NCI-H2107 treated with DMSO at 0.1 percent for 48 hours (cell line): ENCODE measurements around the gene MDC1.
"Not testable (repeated sequence)": the region's sequence is repeated elsewhere in the genome, so short reads cannot be mapped to it uniquely, and the experiment has no call there.

ENCODE experiments used
- DNase-seq: peaks from one replicate; lab custom pipeline; 2025; ENCODE audit not compliant: unreplicated experiment; lab: John Stamatoyannopoulos, UW

The MDC1 gene

GRCh38 chr6:30717129-30717844 is at the start of gene MDC1:
MDC1 (minus strand) TSS chr6:30717281; CDS start chr6:30715175, 2,106 bp downstream.
- peak; percentile 94 for DNase-seq

GRCh38 chr6:30766461-30767157 is 49.5 kb upstream of the MDC1 start:
- DNase-seq, result no peak

- not testable (repeated sequence) for DNase-seq
Measured at GRCh38 chr6:30765495-30765894, 48.4 kb upstream of the MDC1 start.

- DNase-seq, result not testable (repeated sequence)
Measured at GRCh38 chr6:30764490-30765043, 47.5 kb upstream of the MDC1 start.

GRCh38 chr6:30763618-30764489 is 46.8 kb upstream of the MDC1 start:
- peak; percentile 3 for DNase-seq

GRCh38 chr6:30763155-30763617 is 46.1 kb upstream of the MDC1 start:
- no peak for DNase-seq

GRCh38 chr6:30761791-30762429 is 44.8 kb upstream of the MDC1 start:
- no peak for DNase-seq

GRCh38 chr6:30760549-30760948 is 43.5 kb upstream of the MDC1 start:
- no peak for DNase-seq

GRCh38 chr6:30759575-30760239 is 42.6 kb upstream of the MDC1 start:
- DNase-seq, result no peak

- no peak for DNase-seq
Measured at GRCh38 chr6:30757261-30757904, 40.3 kb upstream of the MDC1 start.

GRCh38 chr6:30756405-30757003 is 39.4 kb upstream of the MDC1 start:
- not testable (repeated sequence) for DNase-seq

- DNase-seq, result no peak
Measured at GRCh38 chr6:30754631-30755030, 37.5 kb upstream of the MDC1 start.

GRCh38 chr6:30752157-30752927 is 35.3 kb upstream of the MDC1 start:
- peak; percentile 28 for DNase-seq

- DNase-seq, result no peak
Measured at GRCh38 chr6:30750379-30750668, 33.2 kb upstream of the MDC1 start.

- no peak for DNase-seq
Measured at GRCh38 chr6:30749554-30750378, 32.7 kb upstream of the MDC1 start.

- DNase-seq, result no peak
Measured at GRCh38 chr6:30748851-30749540, 31.9 kb upstream of the MDC1 start.
